Stimulated activated CD4-positive, alpha-beta T cell treated with anti-CD3 and anti-CD28 coated beads, TNF-alpha, amount 100 ng/mL, for 4 hours (primary cell): Measurements from ENCODE around the gene TRNAU1AP.

Experiments used
- DNase-seq, 3 experiments: peaks; one replicate each; pipeline ENCODE4 v3.0.0-alpha.2; 2020; ENCODE audit warnings: low read depth in 3 of 3

The TRNAU1AP gene

GRCh38 chr1:28604962-28605361, 52.1 kb downstream of the TRNAU1AP start:
- DNase-seq = no peak

GRCh38 chr1:28606771-28607170, 53.9 kb downstream of the TRNAU1AP start:
- DNase-seq = no peak

GRCh38 chr1:28613175-28613574, 60.3 kb downstream of the TRNAU1AP start:
- DNase-seq = no peak
